ENCODE data around the gene PPP1R3G. TPM values are rescaled to one million over a fixed set of nuclear protein-coding genes. Genes with fewer than 3 reads are reported as not detected.

PPP1R3G gene
- total RNA-seq (under 1 TPM; 0.10 to 0.50 (median 0.33) TPM), polyA plus RNA-seq (under 1 TPM; 0.06 to 0.13 (median 0.09) TPM)
- long read RNA-seq, donor 1, full-length matches to known transcripts: 1 of 1 reads
- long read RNA-seq, donor 1, partial matches to known transcripts: 0 of 1 reads
- long read RNA-seq, donor 1, other reads (novel, unspliced or antisense): 0 of 1 reads
- long read RNA-seq, donor 2, full-length matches to known transcripts: 4 of 4 reads
- long read RNA-seq, donor 2, partial matches to known transcripts: 0 of 4 reads
- long read RNA-seq, donor 2, other reads (novel, unspliced or antisense): 0 of 4 reads

DNA sequence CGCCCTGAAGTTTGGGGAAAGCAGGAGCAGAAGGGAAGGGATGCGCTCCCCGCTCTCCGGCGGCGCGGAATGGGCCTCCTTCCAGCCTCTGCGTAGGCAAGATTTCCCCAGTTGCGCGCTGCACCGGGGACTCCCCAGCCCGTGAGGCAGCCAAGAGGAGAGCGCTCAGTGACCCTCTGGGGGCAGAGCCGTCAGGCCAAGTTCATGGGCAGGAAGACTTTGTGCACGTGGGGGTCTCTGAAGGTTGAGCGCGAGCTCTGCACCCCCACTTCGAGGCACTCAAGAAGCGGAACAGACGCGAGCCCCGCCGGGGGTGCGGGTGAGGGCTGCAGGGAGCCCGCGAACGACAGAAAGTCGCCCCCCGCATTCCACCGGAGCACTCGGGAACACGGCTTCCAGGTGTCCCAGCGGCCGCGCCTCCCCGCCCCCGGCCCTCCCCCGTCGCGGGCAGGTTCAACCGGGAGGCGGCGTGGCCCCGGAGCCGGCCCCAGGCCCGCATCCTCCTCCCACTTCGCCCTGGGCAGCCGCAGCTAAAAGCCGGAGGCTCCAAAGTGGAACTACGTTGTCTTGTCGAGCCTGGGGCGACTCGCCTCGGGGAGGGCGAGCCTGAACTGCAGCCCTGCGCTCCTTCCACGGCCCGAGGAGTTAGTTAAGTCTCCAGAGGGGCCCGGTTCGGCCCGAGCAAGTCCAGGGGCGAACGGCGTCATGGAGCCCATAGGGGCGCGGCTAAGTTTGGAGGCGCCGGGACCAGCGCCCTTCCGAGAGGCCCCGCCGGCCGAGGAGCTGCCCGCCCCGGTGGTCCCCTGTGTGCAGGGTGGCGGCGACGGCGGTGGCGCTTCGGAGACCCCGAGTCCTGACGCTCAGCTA lies at the start of gene PPP1R3G:
PPP1R3G (plus strand) TSS at position 561 of the 867 bp plus-strand sequence; CDS start at position 706, 145 bp downstream.
- WGBS, 3 donors: 0 to 2% (median 1%) methylated on average over 54 to 83 of the region's 83 CpGs

GRCh38 chr6:5036269-5036668 lies 48.9 kb upstream of the PPP1R3G start:
- intact Hi-C loops (cut with DNase I): no loop called here
- Histone ChIP-seq H3K9me3 (no peaks in the 10 kb centered on the region), H3K4me3 (no peak overlapping the region), H3K27ac (no peak overlapping the region), H3K27me3 (ENCODE audit: insufficient read depth in 3 of 3, low read length in 2 of 3) (no peaks in the 10 kb centered on the region), H3K36me3 (ENCODE audit: insufficient read depth in 1 of 2, low read depth in 1 of 2) (no peaks in the 10 kb centered on the region), H3K4me1 (no peaks in the 10 kb centered on the region)
- no peak for DNase-seq
- WGBS, 3 donors: 54 to 68% (median 55%) methylated on average over 8 of the region's 8 CpGs
- TF ChIP-seq CTCF (IDR thresholded peaks at IDR 0.05): no peak
- ATAC-seq: peak in 1 of 4 donors; percentile 68

More for the DNA sequence above, at the start of gene PPP1R3G:
- ATAC-seq (peak; percentile 61 to 80 (median 72)), DNase-seq (peak; percentile 67 to 77)
- intact Hi-C loops (cut with DNase I): no loop called here
- Histone ChIP-seq H3K9me3 (no peaks in the 10 kb centered on the region), H3K27ac (peak within 1 kb of the TSS; percentile 71), H3K27me3 (ENCODE audit: insufficient read depth in 3 of 3, low read length in 2 of 3) (peaks cover 0 to 25% (median 5%) of the 10 kb centered on the region in 3 donors), H3K4me1 (peaks cover 3% of the 10 kb centered on the region), H3K4me3 (peak within 1 kb of the TSS; percentile 84), H3K36me3 (ENCODE audit: insufficient read depth in 1 of 2, low read depth in 1 of 2) (no peaks in the 10 kb centered on the region)
- no peak for TF ChIP-seq CTCF (IDR thresholded peaks at IDR 0.05)

GRCh38 chr6:5041955-5042354 lies 43.2 kb upstream of the PPP1R3G start:
- intact Hi-C loops (cut with DNase I): no loop called here
- 42 to 66% (median 43%) methylated on average over 2 of the region's 2 CpGs for WGBS, 3 donors
- Histone ChIP-seq H3K27ac (no peak overlapping the region), H3K4me1 (no peaks in the 10 kb centered on the region), H3K4me3 (no peak overlapping the region), H3K9me3 (no peaks in the 10 kb centered on the region), H3K27me3 (ENCODE audit: insufficient read depth in 3 of 3, low read length in 2 of 3) (peaks cover 0 to 2% (median 0%) of the 10 kb centered on the region in 3 donors), H3K36me3 (ENCODE audit: insufficient read depth in 1 of 2, low read depth in 1 of 2) (no peaks in the 10 kb centered on the region)
- TF ChIP-seq CTCF (IDR thresholded peaks at IDR 0.05): no peak
- no peak for DNase-seq
- ATAC-seq: no peak

GRCh38 chr6:5042436-5042835 lies 42.7 kb upstream of the PPP1R3G start:
- TF ChIP-seq CTCF (IDR thresholded peaks at IDR 0.05): no peak
- WGBS, 3 donors: 81 to 86% (median 82%) methylated on average over 3 of the region's 3 CpGs
- no peaks in the 10 kb centered on the region for H3K9me3 ChIP-seq
- no peak overlapping the region for H3K27ac ChIP-seq
- H3K4me3 ChIP-seq: no peak overlapping the region
- intact Hi-C loops (cut with DNase I): no loop called here
- ATAC-seq: no peak
- H3K27me3 ChIP-seq (ENCODE audit: insufficient read depth in 3 of 3, low read length in 2 of 3): peaks cover 0 to 2% (median 0%) of the 10 kb centered on the region in 3 donors
- H3K4me1 ChIP-seq: no peaks in the 10 kb centered on the region
- no peak for DNase-seq
- H3K36me3 ChIP-seq (ENCODE audit: insufficient read depth in 1 of 2, low read depth in 1 of 2): no peaks in the 10 kb centered on the region
